ENCODE data around the gene HECTD4. TPM values are rescaled to one million over a fixed set of nuclear protein-coding genes. Genes with fewer than 3 reads are reported as not detected.

HECTD4 gene
- total and polyA plus RNA-seq, 2 experiments from 2014 or later, result 29.4 to 33.7 TPM

- no peak for TF ChIP-seq CTCF (IDR thresholded peaks at IDR 0.05; ENCODE audit: low read depth, low read length)
- Histone ChIP-seq H3K27ac (no peak overlapping the region), H3K4me3 (no peak overlapping the region), H3K4me1 (ENCODE audit: low read depth) (no peaks in the 10 kb centered on the region), H3K9me3 (ENCODE audit: low read depth) (no peaks in the 10 kb centered on the region), H3K36me3 (peaks cover 17% of the 10 kb centered on the region), H3K27me3 (no peaks in the 10 kb centered on the region)
- no peak for DNase-seq (ENCODE audit: low read depth in 1 of 2, low spot score in 1 of 2)
Observed at GRCh38 chr12:112166051-112167015, 215.9 kb downstream of the HECTD4 start.

- DNase-seq (ENCODE audit: low read depth in 1 of 2, low spot score in 1 of 2), result no peak
- Histone ChIP-seq H3K36me3 (peaks cover 12% of the 10 kb centered on the region), H3K9me3 (ENCODE audit: low read depth) (no peaks in the 10 kb centered on the region), H3K27ac (no peak overlapping the region), H3K27me3 (no peaks in the 10 kb centered on the region), H3K4me1 (ENCODE audit: low read depth) (no peaks in the 10 kb centered on the region), H3K4me3 (no peak overlapping the region)
- no peak for TF ChIP-seq CTCF (IDR thresholded peaks at IDR 0.05; ENCODE audit: low read depth, low read length)
Observed at GRCh38 chr12:112165624-112166023, 216.6 kb downstream of the HECTD4 start.

GRCh38 chr12:112164011-112164660 is 218.1 kb downstream of the HECTD4 start:
- H3K27ac ChIP-seq, result no peak overlapping the region
- H3K4me3 ChIP-seq, result no peak overlapping the region
- peaks cover 18% of the 10 kb centered on the region for H3K36me3 ChIP-seq
- H3K9me3 ChIP-seq (ENCODE audit: low read depth), result no peaks in the 10 kb centered on the region
- H3K4me1 ChIP-seq (ENCODE audit: low read depth), result no peaks in the 10 kb centered on the region
- no peaks in the 10 kb centered on the region for H3K27me3 ChIP-seq
- TF ChIP-seq CTCF (IDR thresholded peaks at IDR 0.05; ENCODE audit: low read depth, low read length), result no peak
- no peak for DNase-seq (ENCODE audit: low read depth in 1 of 2, low spot score in 1 of 2)

DNA sequence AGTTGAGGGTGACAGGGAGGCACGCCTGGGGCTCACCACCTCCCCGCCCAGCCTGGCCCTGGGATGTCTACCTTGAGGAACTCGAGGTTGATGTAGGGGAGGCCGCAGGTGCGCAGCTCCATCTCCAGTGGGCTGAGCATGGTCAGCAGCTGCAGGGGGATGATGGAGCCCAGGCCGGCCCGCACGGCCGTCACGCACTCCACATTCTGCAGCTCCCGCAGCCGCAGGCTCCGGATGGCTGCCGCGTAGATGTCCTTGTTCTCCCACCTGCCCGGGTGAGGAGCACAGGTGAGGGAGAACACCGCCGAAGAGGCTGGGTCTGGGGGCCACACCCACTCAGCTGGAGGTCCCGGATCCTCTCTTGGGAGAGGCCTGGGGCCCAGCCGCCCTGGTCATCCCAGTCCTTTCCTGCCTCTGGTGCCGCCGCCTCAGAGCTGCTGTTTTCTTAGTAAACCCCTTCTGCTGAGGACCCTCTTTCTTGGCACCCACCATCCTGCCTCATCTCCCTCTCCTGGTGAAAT is 218.7 kb downstream of the HECTD4 start:
- no peaks in the 10 kb centered on the region for H3K27me3 ChIP-seq
- no peak for DNase-seq (ENCODE audit: low read depth in 1 of 2, low spot score in 1 of 2)
- no peaks in the 10 kb centered on the region for H3K9me3 ChIP-seq (ENCODE audit: low read depth)
- H3K27ac ChIP-seq, result no peak overlapping the region
- no peak overlapping the region for H3K4me3 ChIP-seq
- no peak for TF ChIP-seq CTCF (IDR thresholded peaks at IDR 0.05; ENCODE audit: low read depth, low read length)
- peaks cover 18% of the 10 kb centered on the region for H3K36me3 ChIP-seq
- H3K4me1 ChIP-seq (ENCODE audit: low read depth), result no peaks in the 10 kb centered on the region

DNA sequence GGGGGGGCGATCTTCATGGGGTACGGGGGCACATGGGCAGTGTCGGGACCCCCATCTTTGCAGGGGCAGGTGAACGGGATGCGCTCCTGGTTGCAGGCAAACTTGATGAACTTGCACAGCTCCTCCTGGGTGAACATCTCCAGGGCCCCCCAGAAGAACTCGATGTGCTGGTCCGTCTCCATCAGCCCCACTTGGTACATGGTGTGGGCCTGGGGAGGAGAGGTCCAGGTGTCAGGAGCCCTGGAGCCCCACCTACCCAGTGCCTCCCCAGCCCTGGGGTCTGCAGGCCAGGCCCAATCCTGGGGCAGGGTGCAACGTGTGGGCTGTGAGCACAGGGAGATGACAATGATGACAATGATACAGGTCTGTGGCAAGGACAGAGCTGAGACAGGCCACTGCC is 219.2 kb downstream of the HECTD4 start:
- DNase-seq (ENCODE audit: low read depth in 1 of 2, low spot score in 1 of 2), result no peak

More for the DNA sequence above, 219.2 kb downstream of the HECTD4 start:
- Histone ChIP-seq H3K4me1 (ENCODE audit: low read depth) (no peaks in the 10 kb centered on the region), H3K27me3 (no peaks in the 10 kb centered on the region), H3K27ac (no peak overlapping the region), H3K9me3 (ENCODE audit: low read depth) (no peaks in the 10 kb centered on the region), H3K36me3 (peaks cover 18% of the 10 kb centered on the region), H3K4me3 (no peak overlapping the region)
- TF ChIP-seq CTCF (IDR thresholded peaks at IDR 0.05; ENCODE audit: low read depth, low read length), result no peak
